Type B pancreatic cell (in vitro differentiated cells): ENCODE measurements around the gene MSRB2. TPM values are rescaled to one million over a fixed set of nuclear protein-coding genes. Genes with fewer than 3 reads are reported as not detected.

Experiments
- DNase-seq: peaks from one replicate; pipeline ENCODE4 v3.0.0; 2021; ENCODE audit warnings: mixed read lengths; ENCODE audit not compliant: unreplicated experiment; ENCODE audit errors: extremely low spot score
- H3K27ac Mint-ChIP-seq: 2 replicates; pipeline ENCODE4 v1.8.0; 2021; ENCODE audit warnings: mild to moderate bottlenecking, mixed read lengths
- H3K27me3 Mint-ChIP-seq: 2 replicates; pipeline ENCODE4 v1.8.0; 2021; ENCODE audit warnings: mixed read lengths
- H3K36me3 Mint-ChIP-seq: 2 replicates; pipeline ENCODE4 v1.8.0; 2021; ENCODE audit warnings: mixed read lengths
- H3K4me1 Mint-ChIP-seq: one replicate; pipeline ENCODE4 v1.8.0; 2021; ENCODE audit warnings: mixed read lengths; ENCODE audit not compliant: unreplicated experiment
- H3K4me3 Mint-ChIP-seq: 2 replicates; pipeline ENCODE4 v1.8.0; 2021; ENCODE audit warnings: mild to moderate bottlenecking, mixed read lengths
- H3K9me3 Mint-ChIP-seq: 2 replicates; pipeline ENCODE4 v1.8.0; 2021; ENCODE audit warnings: mixed read lengths
- CTCF ChIP-seq: fragments of 200-600 bp; sonication (generic); conservative IDR thresholded peaks from 2 replicates; pipeline ENCODE4 v1.5.0; 2021; ENCODE audit warnings: antibody characterized with exemption, mild to moderate bottlenecking
- total RNA-seq: library from RNA; stranded (reverse); gene quantifications from 2 replicates; pipeline ENCODE4 v1.2.1, GENCODE V29; 2021; ENCODE audit warnings: low replicate concordance

The MSRB2 gene
- total RNA-seq, 1 donor from 2014 or later: 26.6 TPM

GRCh38 chr10:23120001-23120934, 24.9 kb downstream of the MSRB2 start:
- Mint-ChIP-seq H3K27me3 (no peaks in the 10 kb centered on the region), H3K36me3 (peaks cover 21% of the 10 kb centered on the region), H3K27ac (no peak overlapping the region), H3K9me3 (peaks cover 8% of the 10 kb centered on the region), H3K4me1 (no peaks in the 10 kb centered on the region), H3K4me3 (no peak overlapping the region)
- TF ChIP-seq CTCF: no peak
- no peak for DNase-seq

GRCh38 chr10:23121135-23121534, 25.8 kb downstream of the MSRB2 start:
- Mint-ChIP-seq H3K36me3 (peaks cover 20% of the 10 kb centered on the region), H3K27me3 (no peaks in the 10 kb centered on the region), H3K4me3 (no peak overlapping the region), H3K4me1 (no peaks in the 10 kb centered on the region), H3K27ac (no peak overlapping the region), H3K9me3 (peaks cover 8% of the 10 kb centered on the region)
- no peak for TF ChIP-seq CTCF
- DNase-seq: no peak

GRCh38 chr10:23136462-23136861, 41.1 kb downstream of the MSRB2 start:
- Mint-ChIP-seq H3K27ac (no peak overlapping the region), H3K36me3 (no peaks in the 10 kb centered on the region), H3K9me3 (no peaks in the 10 kb centered on the region), H3K27me3 (peaks cover 2% of the 10 kb centered on the region), H3K4me3 (no peak overlapping the region), H3K4me1 (no peaks in the 10 kb centered on the region)
- TF ChIP-seq CTCF: no peak
- no peak for DNase-seq

GRCh38 chr10:23139677-23140076, 44.3 kb downstream of the MSRB2 start:
- Mint-ChIP-seq H3K4me3 (no peak overlapping the region), H3K27ac (no peak overlapping the region), H3K27me3 (peaks cover 10% of the 10 kb centered on the region), H3K36me3 (no peaks in the 10 kb centered on the region), H3K9me3 (no peaks in the 10 kb centered on the region), H3K4me1 (no peaks in the 10 kb centered on the region)
- DNase-seq: no peak
- no peak for TF ChIP-seq CTCF

GRCh38 chr10:23141995-23142394, 46.6 kb downstream of the MSRB2 start:
- Mint-ChIP-seq H3K27me3 (peaks cover 15% of the 10 kb centered on the region), H3K4me3 (no peak overlapping the region), H3K27ac (no peak overlapping the region), H3K36me3 (no peaks in the 10 kb centered on the region), H3K4me1 (no peaks in the 10 kb centered on the region), H3K9me3 (no peaks in the 10 kb centered on the region)
- no peak for DNase-seq
- TF ChIP-seq CTCF: no peak
